Caco-2 (cell line): Measurements from ENCODE around the gene PPM1L. TPM values are rescaled to one million over a fixed set of nuclear protein-coding genes. Genes with fewer than 3 reads are reported as not detected.

Experiments
- BruUV-seq: library from RNA; stranded (reverse); fragments of 400-500 nt; replicated peaks from 2 replicates; lab custom pipeline; 2021; lab: Mats Ljungman, UMichigan
- CTCF ChIA-PET: fragments of 300-600 bp; sonication (Branson Sonifier 250); formaldehyde crosslinking; loops from one replicate; lab custom pipeline; 2022; ENCODE audit warnings: antibody characterized with exemption; lab: Charles Lee
- POLR2A ChIA-PET: fragments of 300-600 bp; sonication (Branson Sonifier 250); formaldehyde crosslinking; loops from one replicate; lab custom pipeline; 2022; ENCODE audit warnings: antibody characterized with exemption; lab: Charles Lee
- DNase-seq, 2 experiments: peaks; one replicate each; pipeline versions ENCODE4 v3.0.0 to v3.0.0-alpha.2; 2020 to 2022
- H3K27me3 ChIP-seq: replicated peaks from 2 replicates; pipeline ENCODE4 v1.6.0; 2011; ENCODE audit warnings: low read length; ENCODE audit not compliant: control insufficient read depth, insufficient read depth
- H3K36me3 ChIP-seq: 2 replicates; pipeline ENCODE4 v1.5.1; 2011; ENCODE audit warnings: low read length; ENCODE audit not compliant: control insufficient read depth, insufficient read depth
- H3K4me1 ChIP-seq: fragments of 250-450 bp; sonication (Bioruptor Pico); 2 replicates; pipeline ENCODE4 v1.5.1; 2020; ENCODE audit warnings: mild to moderate bottlenecking
- H3K4me3 ChIP-seq: 2 replicates; pipeline ENCODE4 v1.5.1; 2011; ENCODE audit warnings: low read depth, mild to moderate bottlenecking, control low read depth, low read length
- H3K9me3 ChIP-seq: fragments of 250-450 bp; sonication (Bioruptor Pico); 2 replicates; pipeline ENCODE4 v1.5.1; 2020; ENCODE audit warnings: mild to moderate bottlenecking, moderate library complexity
- H3K27ac Mint-ChIP-seq: one replicate; pipeline ENCODE4 v1.8.0; 2022; ENCODE audit warnings: mixed read lengths; ENCODE audit not compliant: unreplicated experiment
- H3K27me3 Mint-ChIP-seq: one replicate; pipeline ENCODE4 v1.8.0; 2022; ENCODE audit warnings: mixed read lengths; ENCODE audit not compliant: insufficient read depth, unreplicated experiment
- H3K36me3 Mint-ChIP-seq: one replicate; pipeline ENCODE4 v1.8.0; 2022; ENCODE audit warnings: mild to moderate bottlenecking, mixed read lengths; ENCODE audit not compliant: insufficient read depth, unreplicated experiment
- H3K4me1 Mint-ChIP-seq: one replicate; pipeline ENCODE4 v1.8.0; 2022; ENCODE audit warnings: low read depth, mixed read lengths; ENCODE audit not compliant: unreplicated experiment
- H3K4me3 Mint-ChIP-seq: one replicate; pipeline ENCODE4 v1.8.0; 2022; ENCODE audit warnings: mild to moderate bottlenecking, moderate library complexity, mixed read lengths; ENCODE audit not compliant: unreplicated experiment
- H3K9me3 Mint-ChIP-seq: one replicate; pipeline ENCODE4 v1.8.0; 2022; ENCODE audit warnings: mixed read lengths; ENCODE audit not compliant: unreplicated experiment
- CTCF ChIP-seq, 2 experiments: fragments of 200-600 bp in 1 of 2; IDR thresholded peaks; 1 replicate in 1 of 2; 2 replicates in 1 of 2; pipeline versions ENCODE4 v1.5.1 to v1.8.0; 2011 to 2022; ENCODE audit warnings: antibody characterized with exemption in 1 of 2, control low read depth in 1 of 2, inconsistent platforms in 1 of 2, low read depth in 1 of 2, low read length in 1 of 2, mild to moderate bottlenecking in 1 of 2, moderate library complexity in 1 of 2; ENCODE audit not compliant: insufficient read depth in 1 of 2, severe bottlenecking in 1 of 2, unreplicated experiment in 1 of 2
- intact Hi-C: fragments of 100-400 bp; cut with micrococcal nuclease; formaldehyde crosslinking; loops from one replicate; pipeline ENCODE4 v1.10.0; 2022; ENCODE audit not compliant: unreplicated experiment
- total RNA-seq: library from RNA; stranded (reverse); gene quantifications from 2 replicates; pipeline ENCODE4 v1.2.3, GENCODE V29; 2022

PPM1L gene
- total RNA-seq, 1 experiment from 2014 or later = 2.0 TPM

GRCh38 chr3:160804762-160805161, 48.7 kb downstream of the PPM1L start:
- Mint-ChIP-seq H3K9me3 (no peaks in the 10 kb centered on the region), H3K4me1 (no peaks in the 10 kb centered on the region), H3K27me3 (peaks cover 12% of the 10 kb centered on the region), H3K27ac (no peak overlapping the region), H3K4me3 (no peak overlapping the region), H3K36me3 (no peaks in the 10 kb centered on the region)
- Histone ChIP-seq H3K4me3 (no peak overlapping the region), H3K4me1 (no peaks in the 10 kb centered on the region), H3K9me3 (no peaks in the 10 kb centered on the region), H3K36me3 (no peaks in the 10 kb centered on the region), H3K27me3 (no peaks in the 10 kb centered on the region; the same call in 1 of the 2 replicates)
- DNase-seq = no peak
- intact Hi-C loops = no loop called here
- ChIA-PET CTCF (no interaction called here), POLR2A (no interaction called here)
- BruUV-seq = no TSS peak
- TF ChIP-seq CTCF (IDR thresholded peaks at IDR 0.05; ENCODE audit: insufficient read depth in 1 of 2, low read depth in 1 of 2, low read length in 1 of 2, severe bottlenecking in 1 of 2, unreplicated experiment in 1 of 2) = no peak

- H3K9me3 Mint-ChIP-seq = no peaks in the 10 kb centered on the region
- Histone ChIP-seq H3K27me3 (no peaks in the 10 kb centered on the region; the same call in 1 of the 2 replicates), H3K4me3 (no peak overlapping the region), H3K36me3 (no peaks in the 10 kb centered on the region), H3K4me1 (no peaks in the 10 kb centered on the region), H3K9me3 (no peaks in the 10 kb centered on the region)
- peaks cover 12% of the 10 kb centered on the region for H3K27me3 Mint-ChIP-seq
- no peaks in the 10 kb centered on the region for H3K4me1 Mint-ChIP-seq
- intact Hi-C loops = no loop called here
- ChIA-PET POLR2A (no interaction called here), CTCF (no interaction called here)
- no TSS peak for BruUV-seq
- DNase-seq = no peak
- TF ChIP-seq CTCF (IDR thresholded peaks at IDR 0.05; ENCODE audit: insufficient read depth in 1 of 2, low read depth in 1 of 2, low read length in 1 of 2, severe bottlenecking in 1 of 2, unreplicated experiment in 1 of 2) = no peak
- H3K36me3 Mint-ChIP-seq = no peaks in the 10 kb centered on the region
- H3K27ac Mint-ChIP-seq = no peak overlapping the region
- H3K4me3 Mint-ChIP-seq = no peak overlapping the region
These were observed 50.1 kb downstream of the PPM1L start for GRCh38 chr3:160806094-160806493.

- DNase-seq = no peak
- peaks cover 12% of the 10 kb centered on the region for H3K27me3 Mint-ChIP-seq
- Histone ChIP-seq H3K36me3 (no peaks in the 10 kb centered on the region), H3K9me3 (no peaks in the 10 kb centered on the region), H3K4me1 (no peaks in the 10 kb centered on the region), H3K27me3 (no peaks in the 10 kb centered on the region; the same call in 1 of the 2 replicates), H3K4me3 (no peak overlapping the region)
- H3K9me3 Mint-ChIP-seq = no peaks in the 10 kb centered on the region
- no peaks in the 10 kb centered on the region for H3K4me1 Mint-ChIP-seq
- no TSS peak for BruUV-seq
- ChIA-PET CTCF (no interaction called here), POLR2A (no interaction called here)
- H3K4me3 Mint-ChIP-seq = no peak overlapping the region
- intact Hi-C loops = no loop called here
- H3K36me3 Mint-ChIP-seq = no peaks in the 10 kb centered on the region
- H3K27ac Mint-ChIP-seq = no peak overlapping the region
- no peak for TF ChIP-seq CTCF (IDR thresholded peaks at IDR 0.05; ENCODE audit: insufficient read depth in 1 of 2, low read depth in 1 of 2, low read length in 1 of 2, severe bottlenecking in 1 of 2, unreplicated experiment in 1 of 2)
These were observed 50.7 kb downstream of the PPM1L start for GRCh38 chr3:160806686-160807085.
